ENCODE measurements around the gene SOCS2. TPM values are rescaled to one million over a fixed set of nuclear protein-coding genes. Genes with fewer than 3 reads are reported as not detected.

SOCS2 gene
- total RNA-seq, 1 experiment from 2014 or later, result 57.2 TPM

- Histone ChIP-seq H3K79me1 (ENCODE audit: insufficient read depth, low read depth, low read length, poor library complexity, severe bottlenecking) (no peaks in the 10 kb centered on the region), H3K4ac (ENCODE audit: low read depth, low read length) (no peak overlapping the region), H3K23ac (ENCODE audit: insufficient read length, low read depth, low read length) (no peak overlapping the region), H2AFZ (ENCODE audit: low read length) (no peak overlapping the region), H3T11ph (ENCODE audit: low read length) (no peak overlapping the region), H3K79me2 (ENCODE audit: insufficient read depth, low read length) (no peaks in the 10 kb centered on the region), H2BK5ac (ENCODE audit: insufficient read length, low read length) (no peak overlapping the region), H3K4me1 (ENCODE audit: insufficient read depth, low read length) (no peaks in the 10 kb centered on the region; the same call in 1 of the 2 replicates), H2BK120ac (ENCODE audit: low read depth, low read length, poor library complexity, severe bottlenecking) (no peak overlapping the region), H4K8ac (replicated peaks; ENCODE audit: insufficient read length, low read depth, low read length) (no peak overlapping the region), H2AK5ac (ENCODE audit: insufficient read length, low read length) (no peak overlapping the region), H4K91ac (ENCODE audit: insufficient read length, low read depth, low read length) (no peak overlapping the region), H3K23me2 (ENCODE audit: insufficient read length, low read depth, low read length, poor library complexity, severe bottlenecking) (peaks cover 5% of the 10 kb centered on the region), H4K20me1 (ENCODE audit: control insufficient read depth, insufficient read depth, insufficient read length) (no peaks in the 10 kb centered on the region), H3K14ac (ENCODE audit: insufficient read depth, low read length) (no peak overlapping the region), H3K18ac (ENCODE audit: insufficient read length, low read depth, low read length) (no peak overlapping the region), H3K9ac (ENCODE audit: extremely low read depth, insufficient read length, low read length) (no peak overlapping the region), H3K9me3 (ENCODE audit: control insufficient read depth, low read depth, low read length) (no peaks in the 10 kb centered on the region), H3K56ac (ENCODE audit: insufficient read length, low read depth, low read length) (no peak overlapping the region), H2BK20ac (ENCODE audit: low read depth, low read length, poor library complexity, severe bottlenecking) (no peak overlapping the region), H2BK15ac (ENCODE audit: low read depth, low read length) (no peak overlapping the region), H3K27ac (ENCODE audit: insufficient read length, low read depth, low read length) (no peak overlapping the region), H3K4me2 (ENCODE audit: insufficient read depth, insufficient read length, low read length) (no peak overlapping the region), H3K27me3 (ENCODE audit: insufficient read depth, low read length) (no peaks in the 10 kb centered on the region), H2BK12ac (ENCODE audit: insufficient read length, low read depth, low read length) (no peak overlapping the region), H4K5ac (ENCODE audit: insufficient read length, low read depth, low read length) (no peak overlapping the region)
- Mint-ChIP-seq H3K4me3 (no peak overlapping the region), H3K4me1 (peaks cover 39 to 42% of the 10 kb centered on the region in 2 experiments), H3K27ac (no peak overlapping the region), H3K27me3 (ENCODE audit: low read depth) (peaks cover 7% of the 10 kb centered on the region), H3K36me3 (ENCODE audit: insufficient read depth in 1 of 3, low read depth in 3 of 3) (no peaks in the 10 kb centered on the region; a peak in 1 of 7 replicates), H3K9me3 (no peaks in the 10 kb centered on the region)
- no peak for DNase-seq
- no CpG with 5 or more reads among the region's 3 CpGs for WGBS (ENCODE audit: extremely low coverage, insufficient read length, low lambda C conversion rate)
- no peak for TF ChIP-seq CTCF (conservative IDR thresholded peaks at IDR 0.05)
Measured at GRCh38 chr12:93595351-93595750, 22.9 kb downstream of the SOCS2 start.

Measured in H9 (cell line).